ENCODE results near the gene TSKU.
"Not testable (repeated sequence)": the region's sequence is repeated elsewhere in the genome, so short reads cannot be mapped to it uniquely, and the experiment has no call there.

The TSKU gene

GRCh38 chr11:76803811-76804600 lies 20.9 kb downstream of the TSKU start:
- DNase-seq = no peak

GRCh38 chr11:76805206-76805913 lies 22.2 kb downstream of the TSKU start:
- no peak for DNase-seq

- DNase-seq = no peak
Measured at GRCh38 chr11:76806131-76806530, 23.0 kb downstream of the TSKU start.

GRCh38 chr11:76806608-76807205 lies 23.6 kb downstream of the TSKU start:
- DNase-seq = no peak

GRCh38 chr11:76807206-76807875 lies 24.2 kb downstream of the TSKU start:
- peak; percentile 49 to 54 for DNase-seq

- DNase-seq = no peak
Measured at GRCh38 chr11:76808171-76808570, 25.0 kb downstream of the TSKU start.

GRCh38 chr11:76808996-76809395 lies 25.8 kb downstream of the TSKU start:
- no peak for DNase-seq

- peak; percentile 14 to 42 for DNase-seq
Measured at GRCh38 chr11:76810151-76810853, 27.1 kb downstream of the TSKU start.

GRCh38 chr11:76811259-76811658 lies 28.1 kb downstream of the TSKU start:
- DNase-seq = no peak

- no peak for DNase-seq
Measured at GRCh38 chr11:76814414-76814813, 31.3 kb downstream of the TSKU start.

- not testable (repeated sequence) for DNase-seq
Measured at GRCh38 chr11:76815678-76816077, 32.5 kb downstream of the TSKU start.

- no peak for DNase-seq
Measured at GRCh38 chr11:76820184-76820566, 37.0 kb downstream of the TSKU start.

GRCh38 chr11:76821396-76821795 lies 38.2 kb downstream of the TSKU start:
- DNase-seq = not testable (repeated sequence)

GRCh38 chr11:76822406-76822805 lies 39.2 kb downstream of the TSKU start:
- DNase-seq = no peak

GRCh38 chr11:76823481-76824028 lies 40.4 kb downstream of the TSKU start:
- no peak for DNase-seq

- DNase-seq = no peak
Measured at GRCh38 chr11:76824083-76824939, 41.2 kb downstream of the TSKU start.

GRCh38 chr11:76824980-76825725 lies 42.0 kb downstream of the TSKU start:
- DNase-seq = no peak

- no peak for DNase-seq
Measured at GRCh38 chr11:76825726-76826396, 42.7 kb downstream of the TSKU start.

GRCh38 chr11:76826508-76826907 lies 43.4 kb downstream of the TSKU start:
- not testable (repeated sequence) for DNase-seq

GRCh38 chr11:76827005-76827404 lies 43.8 kb downstream of the TSKU start:
- DNase-seq = not testable (repeated sequence)

Measured in CD4-positive, alpha-beta T cell treated with Interferon alpha-2 for 1 hour (primary cell).